ENCODE measurements around the gene ABCC4. TPM values are rescaled to one million over a fixed set of nuclear protein-coding genes. Genes with fewer than 3 reads are reported as not detected.
"Not testable (repeated sequence)": the region's sequence is repeated elsewhere in the genome, so short reads cannot be mapped to it uniquely, and the experiment has no call there.

ABCC4 gene
- total RNA-seq, 1 donor from 2014 or later: 13.3 TPM

GRCh38 chr13:95201814-95202651 is 99.2 kb downstream of the ABCC4 start:
- no peaks in the 10 kb centered on the region for H3K27me3 ChIP-seq
- no peak overlapping the region for H3K4me3 ChIP-seq
- no peaks in the 10 kb centered on the region for H3K4me1 ChIP-seq
- H3K36me3 ChIP-seq: peaks cover 0 to 6% of the 10 kb centered on the region in 2 donors
- no peaks in the 10 kb centered on the region for H3K9me3 ChIP-seq
- H3K27ac ChIP-seq: no peak overlapping the region
- TF ChIP-seq POLR2A (IDR thresholded peaks at IDR 0.05): no peak
- no peak for TF ChIP-seq CTCF (IDR thresholded peaks at IDR 0.05)
- no peak for TF ChIP-seq POLR2AphosphoS5 (IDR thresholded peaks at IDR 0.05; ENCODE audit: insufficient read depth in 1 of 2, low read depth in 1 of 2)
- no peak for DNase-seq (ENCODE audit: extremely low spot score in 2 of 2)
- intact Hi-C loops (cut with DNase I): no loop called here

GRCh38 chr13:95200386-95200957 is 100.8 kb downstream of the ABCC4 start:
- H3K9me3 ChIP-seq; intact Hi-C loops (cut with DNase I); H3K36me3 ChIP-seq; H3K27me3 ChIP-seq; H3K27ac ChIP-seq; DNase-seq (ENCODE audit: extremely low spot score in 2 of 2); H3K4me3 ChIP-seq; H3K4me1 ChIP-seq: not testable (repeated sequence)

GRCh38 chr13:95199896-95200295 is 101.4 kb downstream of the ABCC4 start:
- Histone ChIP-seq H3K36me3 (no peaks in the 10 kb centered on the region), H3K27ac (no peak overlapping the region), H3K4me3 (no peak overlapping the region), H3K4me1 (no peaks in the 10 kb centered on the region), H3K27me3 (no peaks in the 10 kb centered on the region), H3K9me3 (no peaks in the 10 kb centered on the region)
- no peak for DNase-seq (ENCODE audit: extremely low spot score in 2 of 2)
- intact Hi-C loops (cut with DNase I): no loop called here
- TF ChIP-seq POLR2AphosphoS5 (IDR thresholded peaks at IDR 0.05; ENCODE audit: insufficient read depth in 1 of 2, low read depth in 1 of 2): no peak

- intact Hi-C loops (cut with DNase I); H3K4me3 ChIP-seq; H3K9me3 ChIP-seq: not testable (repeated sequence)
Measured at GRCh38 chr13:95198606-95199005, 102.6 kb downstream of the ABCC4 start.

GRCh38 chr13:95197548-95197947 is 103.7 kb downstream of the ABCC4 start:
- TF ChIP-seq POLR2A (IDR thresholded peaks at IDR 0.05) (no peak), POLR2AphosphoS5 (IDR thresholded peaks at IDR 0.05; ENCODE audit: insufficient read depth in 1 of 2, low read depth in 1 of 2) (no peak), CTCF (IDR thresholded peaks at IDR 0.05) (no peak)
- no peaks in the 10 kb centered on the region for H3K36me3 ChIP-seq
- no peak for DNase-seq (ENCODE audit: extremely low spot score in 2 of 2)

More at GRCh38 chr13:95198606-95199005, 102.6 kb downstream of the ABCC4 start:
- not testable (repeated sequence) for H3K36me3 ChIP-seq; H3K4me1 ChIP-seq; H3K27me3 ChIP-seq; DNase-seq (ENCODE audit: extremely low spot score in 2 of 2); H3K27ac ChIP-seq

GRCh38 chr13:95195146-95195545 is 106.1 kb downstream of the ABCC4 start:
- Histone ChIP-seq H3K9me3 (no peaks in the 10 kb centered on the region), H3K27ac (no peak overlapping the region), H3K27me3 (no peaks in the 10 kb centered on the region), H3K36me3 (no peaks in the 10 kb centered on the region), H3K4me1 (no peaks in the 10 kb centered on the region), H3K4me3 (no peak overlapping the region)
- intact Hi-C loops (cut with DNase I): no loop called here
- no peak for DNase-seq (ENCODE audit: extremely low spot score in 2 of 2)
- TF ChIP-seq POLR2AphosphoS5 (IDR thresholded peaks at IDR 0.05; ENCODE audit: insufficient read depth in 1 of 2, low read depth in 1 of 2) (no peak), POLR2A (IDR thresholded peaks at IDR 0.05) (no peak), CTCF (IDR thresholded peaks at IDR 0.05) (no peak)

More at GRCh38 chr13:95197548-95197947, 103.7 kb downstream of the ABCC4 start:
- Histone ChIP-seq H3K4me3 (no peak overlapping the region), H3K4me1 (no peaks in the 10 kb centered on the region), H3K9me3 (no peaks in the 10 kb centered on the region), H3K27me3 (no peaks in the 10 kb centered on the region), H3K27ac (no peak overlapping the region)
- intact Hi-C loops (cut with DNase I): no loop called here

Data from vagina (tissue), 2 donors.